HG02973 (cell line): ENCODE data around the gene LEF1.
"Not testable (repeated sequence)": the region's sequence is repeated elsewhere in the genome, so short reads cannot be mapped to it uniquely, and the experiment has no call there.

ENCODE experiments used
- ATAC-seq: cut with Tn5 transposase; IDR thresholded peaks from one replicate; pipeline ENCODE4 v1.9.1; 2021; ENCODE audit warnings: moderate library complexity; ENCODE audit not compliant: unreplicated experiment

The LEF1 gene

GRCh38 chr4:108037884-108038283 is 130.8 kb downstream of the LEF1 start:
- ATAC-seq = no peak

DNA sequence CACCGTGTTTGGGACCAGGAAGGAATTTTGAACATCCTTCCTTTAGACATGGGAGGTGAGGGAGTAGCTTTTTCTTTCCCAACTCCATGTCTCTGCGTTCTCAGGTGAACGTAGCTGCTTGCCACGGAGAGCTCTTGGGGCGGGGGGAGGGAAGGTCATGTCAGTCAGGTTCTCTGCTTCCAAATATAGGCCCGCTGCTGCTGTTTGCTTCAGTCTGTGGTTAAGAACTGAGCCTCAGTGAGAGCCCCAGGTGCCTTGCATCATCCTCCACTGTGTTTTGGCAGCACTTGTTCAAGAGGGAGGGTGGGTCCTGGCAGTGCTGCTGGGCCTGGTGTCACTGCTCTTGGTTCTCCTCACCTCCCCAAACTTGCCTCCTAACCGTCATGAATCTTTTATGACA is 132.5 kb downstream of the LEF1 start:
- peak; percentile 91 for ATAC-seq

- no peak for ATAC-seq
Observed at GRCh38 chr4:108035691-108036090, 133.0 kb downstream of the LEF1 start.

GRCh38 chr4:108034565-108034964 is 134.2 kb downstream of the LEF1 start:
- ATAC-seq = no peak

- ATAC-seq = no peak
Observed at GRCh38 chr4:108033348-108033747, 135.4 kb downstream of the LEF1 start.

- no peak for ATAC-seq
Observed at GRCh38 chr4:108031427-108032083, 137.2 kb downstream of the LEF1 start.

GRCh38 chr4:108030332-108030731 is 138.4 kb downstream of the LEF1 start:
- peak; percentile 93 for ATAC-seq

DNA sequence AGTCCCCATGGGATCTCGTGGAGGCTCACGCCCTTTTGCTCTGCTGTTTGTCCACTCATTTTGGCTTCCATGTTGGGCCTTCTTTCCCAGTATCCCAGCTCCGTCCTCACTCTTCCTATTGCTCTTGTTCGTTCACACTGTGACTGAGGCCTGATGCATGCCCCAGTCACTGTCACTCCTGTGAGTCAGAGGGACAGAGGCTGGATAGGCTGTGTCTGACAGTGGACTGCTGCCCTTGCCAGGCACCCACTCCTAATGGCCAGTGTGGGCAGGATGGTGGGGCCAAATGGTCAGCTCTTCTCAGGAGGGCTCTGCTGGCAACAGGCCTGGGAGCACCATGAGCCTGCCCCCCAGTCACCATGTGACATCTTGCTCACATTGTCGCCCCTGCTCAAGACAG is 139.0 kb downstream of the LEF1 start:
- no peak for ATAC-seq

DNA sequence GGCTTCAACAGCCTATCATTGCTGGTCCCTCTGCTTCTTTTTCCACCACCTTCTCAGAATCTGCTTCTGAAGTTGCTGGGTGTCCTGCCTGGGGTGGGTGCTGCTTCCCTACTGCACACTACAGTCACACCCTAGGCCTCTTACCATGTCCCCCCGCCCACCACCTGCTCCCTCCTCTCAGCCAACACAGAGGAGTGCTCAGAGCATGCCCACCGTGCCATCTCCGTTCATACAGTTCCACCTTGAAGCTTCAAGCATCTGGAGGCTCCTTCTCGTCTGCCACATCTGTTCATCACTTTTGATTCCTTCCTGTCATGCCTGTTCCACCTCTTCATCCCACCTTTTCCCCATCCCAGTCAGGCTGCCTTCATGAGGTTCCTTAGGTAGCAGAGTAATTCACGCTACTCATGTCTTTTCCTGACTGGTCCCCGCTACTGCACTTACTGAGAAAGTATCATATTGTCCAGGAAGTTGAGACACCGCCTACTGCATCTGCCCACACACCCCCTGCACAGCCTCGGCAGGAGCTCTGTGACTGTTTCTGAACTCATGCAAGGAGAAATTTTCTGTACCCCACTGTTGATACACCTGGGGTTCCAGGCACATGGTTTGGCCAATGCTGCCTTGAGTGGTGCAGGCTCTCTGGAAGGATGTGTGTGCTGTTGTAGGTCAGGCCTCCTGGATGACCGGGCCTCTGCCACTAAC is 139.6 kb downstream of the LEF1 start:
- no peak for ATAC-seq

DNA sequence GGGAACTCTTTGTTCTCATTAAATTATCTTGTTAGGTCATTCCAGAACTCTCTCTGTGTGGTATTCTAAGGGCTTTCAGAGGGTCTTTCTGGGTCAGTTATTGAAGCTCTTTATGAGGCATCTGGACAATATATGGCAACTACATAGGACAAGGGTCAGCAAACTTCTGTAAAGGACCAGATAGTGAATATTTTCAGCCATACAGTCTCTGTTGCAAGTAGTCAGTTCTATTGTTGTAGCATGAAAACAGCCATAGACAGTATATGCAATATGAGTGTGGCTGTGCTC is 143.9 kb downstream of the LEF1 start:
- no peak for ATAC-seq

DNA sequence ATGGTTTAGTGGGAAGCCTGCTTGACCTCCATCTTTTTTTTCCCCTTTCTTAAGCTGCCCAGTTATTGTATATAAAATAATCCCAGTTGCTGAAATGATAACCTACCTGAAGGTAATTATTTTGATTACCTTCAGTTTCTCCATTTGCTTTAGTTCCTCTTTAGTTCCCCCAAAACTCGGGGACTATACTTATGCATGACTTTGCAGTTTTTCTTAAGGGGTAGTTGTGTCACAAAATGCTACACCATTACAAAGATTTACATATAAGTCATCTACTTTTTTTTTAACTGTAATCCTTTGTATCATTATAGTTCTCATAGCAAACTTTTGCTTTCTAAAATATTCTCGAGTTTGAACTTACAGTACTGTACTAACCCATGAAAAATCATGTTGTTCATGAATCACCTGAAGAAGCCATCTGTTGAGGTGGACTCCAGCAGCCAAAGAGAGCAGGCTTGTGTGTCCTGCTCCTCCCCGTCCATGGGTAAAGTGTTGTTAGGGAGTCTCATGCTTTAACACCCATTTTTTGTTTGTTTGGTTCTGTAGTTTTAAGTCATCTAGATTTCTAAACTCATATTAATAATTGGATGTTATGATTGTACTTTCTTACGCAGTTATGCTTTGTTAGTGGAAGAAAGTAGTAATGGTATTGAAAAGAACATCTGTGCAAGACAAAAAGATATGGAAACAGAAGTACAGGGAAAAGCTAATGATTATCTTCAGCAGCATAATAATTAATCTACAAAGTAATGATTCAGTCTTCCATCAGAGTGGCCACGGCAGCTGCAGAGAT is 144.5 kb downstream of the LEF1 start:
- no peak for ATAC-seq

GRCh38 chr4:108018884-108019187 is 149.9 kb downstream of the LEF1 start:
- ATAC-seq = no peak

GRCh38 chr4:108018040-108018883 is 150.5 kb downstream of the LEF1 start:
- ATAC-seq = peak; percentile 83

GRCh38 chr4:108013955-108014354 is 154.8 kb downstream of the LEF1 start:
- no peak for ATAC-seq

GRCh38 chr4:108013327-108013726 is 155.4 kb downstream of the LEF1 start:
- no peak for ATAC-seq

GRCh38 chr4:108012382-108012781 is 156.3 kb downstream of the LEF1 start:
- not testable (repeated sequence) for ATAC-seq

- no peak for ATAC-seq
Observed at GRCh38 chr4:108010167-108010566, 158.6 kb downstream of the LEF1 start.

DNA sequence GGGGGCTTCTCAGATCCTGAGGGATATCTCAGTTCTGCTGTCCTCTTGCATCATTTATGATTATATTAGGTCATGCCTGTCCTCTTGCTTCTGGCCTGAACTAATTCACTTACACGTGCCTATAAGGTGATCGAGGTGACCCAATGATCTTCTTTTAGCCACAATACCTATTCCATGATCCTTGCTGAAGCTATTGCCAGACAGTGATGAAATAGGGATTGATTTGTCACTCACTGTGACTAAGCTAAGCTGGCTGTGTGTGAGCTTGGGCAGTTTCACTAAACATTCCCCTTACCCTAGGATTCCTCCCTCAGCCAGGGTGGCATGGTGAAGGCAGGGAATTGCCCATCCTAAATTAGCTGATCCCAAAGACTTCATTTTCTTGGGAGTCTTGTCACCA is 160.0 kb downstream of the LEF1 start:
- no peak for ATAC-seq

DNA sequence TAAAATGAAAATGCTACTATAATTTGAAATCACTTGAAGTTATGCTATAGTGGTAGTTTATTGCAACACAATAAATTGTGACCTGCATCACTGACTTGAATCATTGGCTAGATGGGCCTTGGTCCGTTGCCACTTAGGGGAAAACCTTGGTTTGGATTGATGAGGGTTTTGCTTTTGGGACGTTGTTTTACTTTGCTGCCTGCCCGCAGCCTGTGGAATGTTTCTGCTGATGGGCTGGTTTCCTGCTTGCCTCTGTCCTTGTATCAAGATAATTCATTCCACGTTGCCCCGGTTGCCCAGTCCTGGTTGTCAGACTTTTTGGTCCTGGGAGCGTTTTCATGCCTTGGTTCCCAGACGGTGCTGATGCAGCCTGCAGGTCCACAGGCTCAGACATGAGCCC is 160.7 kb downstream of the LEF1 start:
- no peak for ATAC-seq

DNA sequence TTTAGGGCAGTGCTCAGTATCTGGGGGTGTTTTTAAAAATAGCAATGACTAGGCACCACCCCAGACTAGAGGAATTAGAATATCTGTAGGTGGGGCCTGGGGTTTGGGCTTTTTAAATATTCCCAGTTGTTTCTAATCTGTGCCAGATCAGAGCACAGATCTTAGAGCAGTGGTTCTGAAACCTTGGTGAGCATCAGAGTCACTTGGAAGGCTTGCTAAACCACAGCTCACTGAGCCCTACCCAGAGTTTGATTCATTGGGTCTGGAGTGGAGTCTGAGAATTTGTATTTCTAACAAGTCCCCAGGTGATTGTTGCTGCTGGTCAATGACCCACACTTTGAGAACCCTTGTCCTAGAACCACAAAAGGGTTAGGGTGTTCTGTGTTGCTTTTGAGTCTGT is 162.4 kb downstream of the LEF1 start:
- no peak for ATAC-seq

- ATAC-seq = no peak
Observed at GRCh38 chr4:108005807-108006206, 162.9 kb downstream of the LEF1 start.
